ENCODE results near the gene PLXNA2.

DNA sequence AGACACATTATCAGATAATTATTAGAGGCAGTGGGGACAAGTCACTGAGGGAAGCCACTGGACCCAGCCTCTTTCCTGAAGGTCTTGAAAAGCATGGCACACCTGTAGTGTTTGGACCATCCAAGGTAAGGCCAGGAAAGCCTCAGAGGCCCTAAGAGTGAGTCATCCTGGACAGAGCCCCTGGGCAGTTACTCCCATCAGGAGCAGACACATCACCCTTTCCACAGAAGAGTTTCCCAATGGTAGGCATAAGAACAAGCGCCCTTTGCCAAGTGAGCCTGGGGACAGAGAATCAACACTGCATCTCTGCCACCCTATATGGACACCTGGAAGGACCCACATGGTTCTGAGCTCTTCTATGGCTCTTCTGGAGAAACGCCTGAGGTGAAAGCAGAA, 136.0 kb downstream of the PLXNA2 start:
- no peak for TF ChIP-seq EZH2phosphoT487 (IDR thresholded peaks at IDR 0.05; ENCODE audit: low read depth)
- TF ChIP-seq, protein P1, sequence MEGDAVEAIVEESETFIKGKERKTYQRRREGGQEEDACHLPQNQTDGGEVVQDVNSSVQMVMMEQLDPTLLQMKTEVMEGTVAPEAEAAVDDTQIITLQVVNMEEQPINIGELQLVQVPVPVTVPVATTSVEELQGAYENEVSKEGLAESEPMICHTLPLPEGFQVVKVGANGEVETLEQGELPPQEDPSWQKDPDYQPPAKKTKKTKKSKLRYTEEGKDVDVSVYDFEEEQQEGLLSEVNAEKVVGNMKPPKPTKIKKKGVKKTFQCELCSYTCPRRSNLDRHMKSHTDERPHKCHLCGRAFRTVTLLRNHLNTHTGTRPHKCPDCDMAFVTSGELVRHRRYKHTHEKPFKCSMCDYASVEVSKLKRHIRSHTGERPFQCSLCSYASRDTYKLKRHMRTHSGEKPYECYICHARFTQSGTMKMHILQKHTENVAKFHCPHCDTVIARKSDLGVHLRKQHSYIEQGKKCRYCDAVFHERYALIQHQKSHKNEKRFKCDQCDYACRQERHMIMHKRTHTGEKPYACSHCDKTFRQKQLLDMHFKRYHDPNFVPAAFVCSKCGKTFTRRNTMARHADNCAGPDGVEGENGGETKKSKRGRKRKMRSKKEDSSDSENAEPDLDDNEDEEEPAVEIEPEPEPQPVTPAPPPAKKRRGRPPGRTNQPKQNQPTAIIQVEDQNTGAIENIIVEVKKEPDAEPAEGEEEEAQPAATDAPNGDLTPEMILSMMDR (IDR thresholded peaks at IDR 0.05; ENCODE audit: low read depth, low read length) = no peak
